GM19238 (cell line): Measurements from ENCODE around the gene WDR76.

Source experiments
- DNase-seq: peaks from one replicate; pipeline ENCODE4 v3.0.0; 2011; ENCODE audit warnings: low spot score; ENCODE audit not compliant: insufficient read length

Gene WDR76

DNA sequence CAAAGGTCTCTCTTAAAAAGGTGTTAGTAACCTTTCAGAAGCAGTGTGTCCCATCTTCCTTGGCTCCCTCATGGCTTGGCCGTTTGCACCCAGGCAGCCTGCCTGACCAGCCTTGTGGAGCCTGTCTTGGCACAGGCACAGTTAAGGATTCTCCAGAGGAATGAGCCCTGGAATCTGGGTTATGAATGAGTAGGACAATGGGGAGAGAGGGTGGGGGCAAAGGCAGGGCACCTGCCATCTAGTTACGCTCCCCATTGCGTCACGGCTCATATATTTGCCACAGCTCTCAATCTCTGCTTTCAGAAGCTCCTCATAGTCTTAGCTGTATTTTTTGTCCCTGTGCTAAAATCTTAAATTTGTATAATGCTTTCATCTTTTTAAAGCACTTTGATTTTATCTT is 50.6 kb downstream of the WDR76 start:
- no peak for DNase-seq

DNA sequence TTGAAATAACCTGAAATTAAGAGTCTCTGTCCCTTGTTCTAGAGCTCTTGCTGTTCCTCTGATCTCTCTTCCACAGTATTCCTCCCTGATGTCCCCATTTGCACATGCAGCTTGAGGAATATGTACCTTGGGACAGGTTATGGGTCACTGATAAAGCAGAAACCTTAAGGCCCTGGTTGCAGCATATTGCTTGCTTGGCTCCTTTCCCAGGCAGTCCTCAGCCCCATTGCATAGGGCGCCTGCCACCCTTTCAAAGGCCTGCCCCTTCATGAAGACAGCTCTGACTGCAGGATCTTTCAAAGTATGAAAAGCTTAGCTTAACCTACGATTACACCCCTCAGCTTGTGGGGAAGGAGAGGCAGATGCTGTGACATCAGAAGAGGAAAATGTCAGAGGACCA is 51.6 kb downstream of the WDR76 start:
- no peak for DNase-seq

DNA sequence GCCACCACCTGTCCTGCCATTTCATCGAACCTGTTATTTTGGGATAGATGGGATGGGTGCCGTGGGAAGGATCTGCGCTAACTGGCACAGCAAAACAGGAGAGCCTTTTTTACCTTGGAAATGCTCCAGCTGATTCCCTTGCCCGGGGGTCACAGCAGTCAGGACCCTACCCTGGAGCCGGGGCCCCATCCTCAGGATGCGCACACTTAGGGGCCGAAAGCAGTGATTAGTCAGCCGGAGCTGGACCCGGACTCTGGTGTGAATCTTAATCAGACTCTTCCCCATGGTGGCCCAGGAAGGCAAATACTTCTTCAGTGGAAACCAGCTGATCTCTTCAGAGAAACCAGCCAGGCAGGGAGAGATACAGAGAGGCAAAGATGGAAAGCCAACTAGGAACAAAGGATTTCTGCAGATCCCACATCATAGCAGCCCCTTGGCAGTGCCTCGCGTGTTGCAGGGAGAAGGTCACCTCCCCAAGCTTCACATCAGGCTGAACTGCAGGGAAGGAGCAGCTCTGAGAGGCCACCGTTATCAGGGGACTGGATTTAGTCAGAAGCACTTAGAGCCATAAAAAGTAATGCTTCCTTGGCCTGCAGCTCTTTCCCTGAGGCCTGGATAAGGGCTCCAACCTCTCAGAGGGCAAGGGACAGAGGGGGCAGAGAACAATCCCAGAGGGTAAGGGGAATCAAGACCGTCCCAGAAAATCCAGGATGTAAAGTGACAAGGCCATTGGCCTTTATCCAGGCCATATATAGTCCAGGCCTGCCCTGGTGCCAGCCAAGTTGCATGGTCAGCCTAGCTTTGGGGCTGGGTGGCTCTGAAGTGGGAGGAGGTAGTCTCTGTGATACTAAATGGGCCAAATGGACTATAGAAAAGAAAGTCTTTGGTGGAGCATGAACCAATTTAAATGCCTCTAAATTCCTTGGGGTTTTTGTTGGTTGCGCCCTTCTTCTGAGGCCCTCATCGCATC is 52.9 kb downstream of the WDR76 start:
- DNase-seq = no peak

- DNase-seq = no peak
These were observed 53.8 kb downstream of the WDR76 start for GRCh38 chr15:43880406-43881194.

DNA sequence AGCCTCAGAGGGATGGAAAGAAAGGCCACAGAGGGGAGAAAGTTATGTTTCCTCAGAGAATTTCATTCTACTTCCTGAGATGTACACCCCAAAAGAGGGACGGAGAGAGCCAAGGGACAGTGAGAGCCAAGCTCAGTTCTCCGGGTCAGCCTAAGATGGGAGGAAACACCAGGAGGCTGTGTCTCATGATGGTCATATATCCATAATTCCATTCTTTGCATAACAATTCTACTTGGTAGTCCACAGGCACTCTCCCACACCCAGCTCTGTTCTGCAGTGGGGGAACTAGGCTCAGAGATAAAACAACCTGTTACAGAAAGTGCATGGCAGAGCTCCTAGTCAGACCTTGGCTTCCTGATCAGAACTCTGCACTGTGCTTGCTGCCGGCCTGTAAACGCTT is 54.4 kb downstream of the WDR76 start:
- no peak for DNase-seq

GRCh38 chr15:43881944-43882343 is 55.1 kb downstream of the WDR76 start:
- no peak for DNase-seq

- DNase-seq = no peak
These were observed 56.8 kb downstream of the WDR76 start for GRCh38 chr15:43883571-43883970.

DNA sequence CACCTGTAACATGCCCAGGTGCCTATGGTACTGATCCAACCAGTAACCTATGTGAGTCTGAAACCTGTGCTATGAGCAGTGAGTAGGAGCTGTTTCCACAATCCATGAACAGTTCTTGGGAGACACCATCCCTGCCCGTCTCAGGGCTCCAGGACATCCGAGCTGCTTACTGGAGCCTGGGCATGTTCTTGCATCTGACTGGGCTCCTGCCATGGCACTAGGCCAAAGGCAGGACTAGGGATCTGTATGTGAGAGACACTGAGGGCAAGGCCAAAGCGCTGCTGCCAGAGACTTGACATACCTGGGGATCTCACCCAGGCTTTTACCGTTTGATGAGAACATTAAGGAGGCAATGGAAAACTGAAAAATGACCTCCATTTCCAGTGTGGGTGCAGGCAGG is 59.8 kb downstream of the WDR76 start:
- DNase-seq = no peak

- no peak for DNase-seq
These were observed 61.1 kb downstream of the WDR76 start for GRCh38 chr15:43887901-43888300.

DNA sequence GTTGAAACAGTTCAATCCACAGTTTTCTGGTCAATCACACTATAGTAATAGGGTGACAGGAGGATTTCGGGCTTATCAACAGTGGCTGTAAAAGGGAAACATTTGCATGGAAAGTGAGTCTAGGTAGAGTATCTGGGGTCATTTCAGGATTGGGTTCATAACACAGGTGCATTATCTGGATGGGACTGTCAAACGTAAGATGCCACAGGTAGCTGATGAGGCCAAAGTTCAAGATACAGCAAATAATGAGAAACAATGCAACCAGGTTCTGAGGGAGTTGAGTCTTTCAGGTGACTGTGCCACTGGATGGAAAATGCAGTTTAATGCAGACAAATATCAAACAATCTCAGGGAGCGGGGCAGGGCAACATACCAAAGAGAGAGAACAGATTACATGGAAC is 62.2 kb downstream of the WDR76 start:
- DNase-seq = no peak

- no peak for DNase-seq
These were observed 67.2 kb downstream of the WDR76 start for GRCh38 chr15:43893956-43894355.

- no peak for DNase-seq
These were observed 68.8 kb downstream of the WDR76 start for GRCh38 chr15:43895586-43895985.

GRCh38 chr15:43896543-43896942 is 69.7 kb downstream of the WDR76 start:
- no peak for DNase-seq

DNA sequence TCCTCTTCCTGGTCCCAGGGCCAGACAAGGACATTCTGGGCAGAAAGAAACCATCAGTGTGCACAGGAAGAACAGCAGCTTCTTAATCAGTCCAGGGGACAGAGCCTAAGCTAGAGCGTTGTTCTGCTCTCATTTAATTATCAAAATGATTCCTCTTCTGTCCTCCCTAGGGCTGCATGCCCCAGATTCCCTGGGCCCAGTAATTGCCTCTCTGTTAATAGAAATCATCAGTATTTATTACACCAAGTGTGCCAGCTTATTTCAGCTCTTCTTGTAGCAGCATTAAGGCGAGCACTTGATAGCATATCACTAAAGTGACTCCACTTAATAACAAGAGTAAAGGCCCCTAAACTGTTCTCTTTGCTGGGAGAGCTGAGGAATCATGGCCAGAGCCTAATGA is 72.1 kb downstream of the WDR76 start:
- DNase-seq = no peak

- no peak for DNase-seq
These were observed 73.1 kb downstream of the WDR76 start for GRCh38 chr15:43899928-43900327.

DNA sequence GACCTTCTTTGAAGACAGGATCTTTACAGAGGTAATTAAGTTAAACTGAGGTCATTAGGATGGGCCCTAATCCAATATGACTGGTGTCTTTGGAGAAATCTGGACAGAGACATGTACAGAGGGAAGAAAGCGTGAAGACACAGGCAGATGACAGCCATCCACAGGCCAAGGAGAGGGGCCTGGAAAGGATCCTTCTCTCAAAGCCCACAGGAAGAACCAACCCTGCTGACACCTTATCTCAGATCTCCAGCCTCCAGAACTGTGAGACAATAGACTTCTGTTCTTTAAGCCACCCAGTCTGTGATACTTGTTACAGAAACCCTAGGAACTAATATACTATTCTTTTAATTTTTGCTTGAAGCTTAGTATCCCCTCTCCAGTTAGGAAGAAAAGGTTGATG is 74.2 kb downstream of the WDR76 start:
- no peak for DNase-seq

- no peak for DNase-seq
These were observed 74.7 kb downstream of the WDR76 start for GRCh38 chr15:43901495-43901894.

DNA sequence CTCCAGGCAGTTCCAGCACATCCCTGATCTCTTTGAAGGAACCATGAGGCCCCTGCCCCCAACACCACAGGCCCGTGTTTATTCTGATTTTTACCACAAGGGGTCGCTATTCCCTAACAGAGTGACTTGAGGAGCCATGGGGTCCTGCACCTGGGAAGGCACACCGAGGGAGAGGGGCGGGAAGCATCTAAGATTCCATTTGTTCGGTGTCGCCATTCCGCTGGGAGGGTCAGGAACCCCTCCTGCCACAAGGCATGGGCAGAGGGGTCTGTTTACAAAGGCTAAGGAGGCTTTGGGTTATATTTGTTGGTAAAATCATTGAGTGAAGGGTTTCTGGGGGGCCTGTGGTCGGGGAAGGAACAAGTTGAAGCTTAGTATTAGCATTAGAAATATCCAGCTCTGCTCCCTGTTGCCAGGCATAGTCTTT is 77.1 kb downstream of the WDR76 start:
- DNase-seq = peak; percentile 64

- DNase-seq = no peak
These were observed 79.0 kb downstream of the WDR76 start for GRCh38 chr15:43905755-43906154.

DNA sequence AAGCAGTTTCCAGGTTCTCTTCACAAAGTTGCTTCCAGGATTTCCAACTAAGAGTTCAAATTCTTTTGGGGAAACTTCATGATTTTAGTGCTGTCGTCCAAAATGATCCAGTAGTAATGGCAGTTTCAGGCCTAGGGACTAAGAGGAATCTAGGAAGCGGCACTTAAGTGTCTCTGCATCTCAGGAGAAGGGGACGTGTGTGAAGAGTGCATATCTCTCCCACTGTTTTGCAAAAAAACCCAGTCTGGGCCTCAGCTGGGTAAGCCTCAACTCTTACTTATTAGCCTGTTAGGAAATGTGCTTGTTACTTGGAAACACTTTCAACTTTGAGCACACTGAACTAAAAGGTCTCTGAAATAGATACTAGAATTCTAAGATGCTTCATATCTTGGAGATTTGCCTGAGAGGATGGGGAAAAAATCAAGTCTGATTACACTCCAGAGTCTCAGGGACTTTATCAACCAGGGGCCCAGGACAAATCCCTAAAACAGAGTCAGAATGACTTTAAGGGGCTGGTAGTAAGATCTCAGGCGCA is 81.8 kb downstream of the WDR76 start:
- DNase-seq = no peak

DNA sequence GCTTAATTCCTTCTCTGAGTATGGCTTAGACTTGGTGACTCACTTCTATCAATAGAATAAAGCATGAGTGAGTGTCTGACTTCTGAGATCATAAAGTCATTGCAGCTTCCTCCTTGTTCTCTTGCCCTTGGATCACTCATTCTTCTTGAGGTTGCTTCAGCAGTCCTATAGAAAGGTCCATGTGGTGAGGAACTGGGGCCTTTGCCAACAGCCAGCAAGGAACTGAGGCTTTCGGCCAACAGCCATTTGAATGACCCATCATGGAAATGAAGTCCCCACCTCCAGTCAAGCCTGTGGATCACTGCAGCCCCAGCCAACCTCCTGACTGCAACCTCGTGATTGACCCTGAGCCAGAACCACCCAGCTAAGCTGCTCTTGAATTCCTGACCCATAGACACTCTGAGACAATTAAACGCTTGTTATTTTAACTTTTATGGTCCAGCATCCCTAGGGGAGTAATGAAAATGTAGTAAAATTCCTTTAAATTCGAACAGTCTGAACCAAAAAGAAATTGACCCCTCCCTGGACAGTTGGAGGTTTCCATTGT is 84.5 kb downstream of the WDR76 start:
- DNase-seq = no peak

GRCh38 chr15:43912208-43912607 is 85.4 kb downstream of the WDR76 start:
- DNase-seq = no peak
